DOHH2 (cell line): ENCODE data around the gene CLASP1.

Source experiments
- H3F3A ChIP-seq: fragments of 200-600 bp; sonication (generic), shearing (Covaris generic); 2 replicates; pipeline ENCODE4 v1.6.0; 2016; ENCODE audit warnings: antibody characterized with exemption, mild to moderate bottlenecking; ENCODE audit not compliant: control insufficient read depth, insufficient read depth
- H3K27ac ChIP-seq: fragments of 200-600 bp; sonication (generic); 2 replicates; pipeline ENCODE4 v1.5.1; 2014; ENCODE audit warnings: low read depth, mild to moderate bottlenecking, low read length, moderate library complexity
- H3K27me3 ChIP-seq: fragments of 200-600 bp; sonication (generic); 2 replicates; pipeline ENCODE4 v1.6.1; 2014; ENCODE audit warnings: mild to moderate bottlenecking, low read length, mixed read lengths; ENCODE audit not compliant: control insufficient read depth
- H3K36me3 ChIP-seq: fragments of 200-600 bp; sonication (generic); 2 replicates; pipeline ENCODE4 v1.6.1; 2014; ENCODE audit warnings: mild to moderate bottlenecking, low read length, moderate library complexity, mixed read lengths; ENCODE audit not compliant: control insufficient read depth
- H3K4me1 ChIP-seq: fragments of 200-600 bp; sonication (generic); 2 replicates; pipeline ENCODE4 v1.6.1; 2014; ENCODE audit warnings: mild to moderate bottlenecking, low read length, mixed read lengths; ENCODE audit not compliant: control insufficient read depth
- H3K4me2 ChIP-seq: fragments of 200-600 bp; sonication (generic); 2 replicates; pipeline ENCODE4 v1.6.0; 2014; ENCODE audit warnings: mild to moderate bottlenecking, low read length, moderate library complexity
- H3K4me3 ChIP-seq: fragments of 200-600 bp; sonication (generic); 2 replicates; pipeline ENCODE4 v1.5.1; 2014; ENCODE audit warnings: mild to moderate bottlenecking, low read length, mixed read lengths
- H3K79me2 ChIP-seq: fragments of 200-600 bp; sonication (generic); 2 replicates; pipeline ENCODE4 v1.6.1; 2014; ENCODE audit warnings: mild to moderate bottlenecking, low read length, mixed read lengths; ENCODE audit not compliant: control insufficient read depth
- H3K9me2 ChIP-seq: fragments of 200-600 bp; sonication (generic); replicated peaks from 2 replicates; pipeline ENCODE4 v1.6.1; 2014; ENCODE audit warnings: mild to moderate bottlenecking, low read length, mixed read lengths; ENCODE audit not compliant: control insufficient read depth
- H3K9me3 ChIP-seq: fragments of 200-600 bp; sonication (generic); 2 replicates; pipeline ENCODE4 v1.6.1; 2014; ENCODE audit warnings: antibody characterized with exemption, low read length, mixed read lengths; ENCODE audit not compliant: control insufficient read depth, insufficient read depth
- H4K20me1 ChIP-seq: fragments of 200-600 bp; sonication (generic); 2 replicates; pipeline ENCODE4 v1.6.0; 2014; ENCODE audit warnings: low read depth, mild to moderate bottlenecking, antibody characterized with exemption, low read length, moderate library complexity; ENCODE audit not compliant: control insufficient read depth, insufficient read depth
- CTCF ChIP-seq: fragments of 200-600 bp; sonication (generic); IDR thresholded peaks from one replicate; pipeline ENCODE4 v1.5.1; 2014; ENCODE audit warnings: antibody characterized with exemption, mild to moderate bottlenecking, low read depth, low read length; ENCODE audit not compliant: poor library complexity, severe bottlenecking
- EZH2phosphoT487 ChIP-seq: fragments of 200-600 bp; sonication (generic); IDR thresholded peaks from 2 replicates; pipeline ENCODE4 v1.6.1; 2017; ENCODE audit warnings: borderline replicate concordance, mild to moderate bottlenecking, antibody characterized with exemption, low read length, moderate library complexity, mixed read lengths

CLASP1 gene

GRCh38 chr2:121360566-121361300, 288.5 kb downstream of the CLASP1 start:
- Histone ChIP-seq H3K27me3 (no peaks in the 10 kb centered on the region), H3K4me3 (no peak overlapping the region), H4K20me1 (0 out of 2 replicates have a peak, but pooled peaks cover 3% of the 10 kb centered on the region), H3K9me2 (no peaks in the 10 kb centered on the region), H3K9me3 (no peaks in the 10 kb centered on the region), H3K79me2 (no peaks in the 10 kb centered on the region), H3K4me2 (no peak overlapping the region), H3F3A (no peaks in the 10 kb centered on the region), H3K27ac (no peak overlapping the region), H3K36me3 (peaks cover 59% of the 10 kb centered on the region), H3K4me1 (no peaks in the 10 kb centered on the region)
- TF ChIP-seq EZH2phosphoT487 (no peak), CTCF (no peak)

GRCh38 chr2:121359716-121360565, 289.3 kb downstream of the CLASP1 start:
- no peaks in the 10 kb centered on the region for H3K9me2 ChIP-seq
- no peaks in the 10 kb centered on the region for H4K20me1 ChIP-seq
- no peak for TF ChIP-seq CTCF
- TF ChIP-seq EZH2phosphoT487, result no peak
- no peak overlapping the region for H3K4me2 ChIP-seq
- H3K79me2 ChIP-seq, result no peaks in the 10 kb centered on the region
- no peak overlapping the region for H3K4me3 ChIP-seq
- H3K36me3 ChIP-seq, result peaks cover 57% of the 10 kb centered on the region
- H3K4me1 ChIP-seq, result no peaks in the 10 kb centered on the region
- no peak overlapping the region for H3K27ac ChIP-seq
- no peaks in the 10 kb centered on the region for H3F3A ChIP-seq
- H3K27me3 ChIP-seq, result no peaks in the 10 kb centered on the region
- no peaks in the 10 kb centered on the region for H3K9me3 ChIP-seq

- TF ChIP-seq EZH2phosphoT487, result no peak
- no peak for TF ChIP-seq CTCF
- Histone ChIP-seq H3K9me2 (no peaks in the 10 kb centered on the region), H3K4me1 (no peaks in the 10 kb centered on the region), H3K9me3 (no peaks in the 10 kb centered on the region), H3K27me3 (no peaks in the 10 kb centered on the region), H4K20me1 (no peaks in the 10 kb centered on the region), H3K4me3 (no peak overlapping the region), H3K4me2 (no peak overlapping the region), H3F3A (no peaks in the 10 kb centered on the region), H3K36me3 (peaks cover 59% of the 10 kb centered on the region), H3K27ac (no peak overlapping the region), H3K79me2 (no peaks in the 10 kb centered on the region)
These were observed 290.1 kb downstream of the CLASP1 start for GRCh38 chr2:121359170-121359569.
